PC-3 (cell line): ENCODE data around the gene PCSK5.

ENCODE experiments used
- CTCF ChIP-seq: fragments of 300-600 bp; sonication (generic); conservative IDR thresholded peaks from 2 replicates; pipeline ENCODE4 v1.5.1; 2017; ENCODE audit warnings: antibody characterized with exemption, low read depth, mild to moderate bottlenecking, low read length
- EZH2 ChIP-seq: fragments of 300-600 bp; sonication (generic); IDR thresholded peaks from one replicate; pipeline ENCODE4 v1.6.1; 2017; ENCODE audit warnings: antibody characterized with exemption, mild to moderate bottlenecking, low read length; ENCODE audit not compliant: unreplicated experiment
- EZH2phosphoT487 ChIP-seq: fragments of 300-600 bp; sonication (generic); IDR thresholded peaks from 2 replicates; pipeline ENCODE4 v1.6.1; 2018; ENCODE audit warnings: mild to moderate bottlenecking, antibody characterized with exemption, low read length, borderline replicate concordance

GRCh38 chr9:75866273-75866871 lies 24.1 kb upstream of the PCSK5 start:
- TF ChIP-seq CTCF (peak; percentile 63), EZH2phosphoT487 (no peak), EZH2 (no peak)
